ENCODE results near the gene ISG20L2.

- no peak for TF ChIP-seq BHLHE40 (IDR thresholded peaks at IDR 0.05; ENCODE audit: low read depth, low read length)
- TF ChIP-seq REST (IDR thresholded peaks at IDR 0.05), result no peak
These were observed 50.7 kb downstream of the ISG20L2 start for GRCh38 chr1:156677616-156678596.

Data from A549 (cell line).